ENCODE data around the gene ASTN1.
A peak's percentile ranks its signal among the peaks of the same experiment; 100 is the strongest.

ASTN1 gene

GRCh38 chr1:177190308-177190970, 25.9 kb upstream of the ASTN1 start:
- H3K9me3 ChIP-seq (ENCODE audit: control insufficient read depth, low read length): no peaks in the 10 kb centered on the region
- no peak overlapping the region for H3K18ac ChIP-seq (ENCODE audit: low read depth in 1 of 2, low read length in 2 of 2)
- no peak overlapping the region for H2BK12ac ChIP-seq (ENCODE audit: low read length in 2 of 2)
- H3K14ac ChIP-seq (ENCODE audit: low read length in 2 of 2): no peak overlapping the region
- DNase-seq: peak; percentile 33
- no peak overlapping the region for H4K91ac ChIP-seq (ENCODE audit: low read length)
- H3K4me1 ChIP-seq (ENCODE audit: control insufficient read depth, insufficient read depth, low read depth, low read length): no peaks in the 10 kb centered on the region
- peaks cover 1 to 4% of the 10 kb centered on the region in 2 experiments for H3K27me3 ChIP-seq (ENCODE audit: control insufficient read depth in 1 of 2, insufficient read depth in 1 of 2, low read length in 2 of 2)
- H3K36me3 ChIP-seq (ENCODE audit: control insufficient read depth in 1 of 2, insufficient read depth in 2 of 2, low read depth in 1 of 2, low read length in 2 of 2): no peaks in the 10 kb centered on the region
- no peak overlapping the region for H2BK15ac ChIP-seq (ENCODE audit: low read depth, poor library complexity, severe bottlenecking)
- no peak overlapping the region for H2BK120ac ChIP-seq (ENCODE audit: low read depth, low read length)
- H3K23ac ChIP-seq (ENCODE audit: low read length in 2 of 2): no peak overlapping the region
- H3K4me2 ChIP-seq (ENCODE audit: low read length, poor library complexity, severe bottlenecking): no peak overlapping the region
- no peak overlapping the region for H3K4ac ChIP-seq (ENCODE audit: low read depth in 1 of 2, low read length in 2 of 2)
- H3K4me3 ChIP-seq (ENCODE audit: insufficient read depth in 1 of 2, low read depth in 1 of 2, low read length in 2 of 2): peak overlapping the region in 1 of 2 experiments; percentile 43
- no peaks in the 10 kb centered on the region for H3K79me1 ChIP-seq (replicated peaks; ENCODE audit: low read length, poor library complexity, severe bottlenecking)
- no peak overlapping the region for H2AFZ ChIP-seq (ENCODE audit: low read depth, low read length)
- WGBS: 70% methylated on average over 2 of the region's 3 CpGs
- no peak overlapping the region for H2BK5ac ChIP-seq (ENCODE audit: low read depth, low read length, poor library complexity, severe bottlenecking)
- H2AK5ac ChIP-seq (ENCODE audit: low read length, severe bottlenecking): no peak overlapping the region
- no peak overlapping the region for H4K8ac ChIP-seq (ENCODE audit: low read length)
- no peak overlapping the region for H3K9ac ChIP-seq (ENCODE audit: low read length)
- no peak overlapping the region for H3K27ac ChIP-seq (ENCODE audit: low read length, poor library complexity, severe bottlenecking)

- Histone ChIP-seq H3K18ac (ENCODE audit: low read depth in 1 of 2, low read length in 2 of 2) (no peak overlapping the region), H3K36me3 (ENCODE audit: control insufficient read depth in 1 of 2, insufficient read depth in 2 of 2, low read depth in 1 of 2, low read length in 2 of 2) (no peaks in the 10 kb centered on the region), H3K9ac (ENCODE audit: low read length) (no peak overlapping the region), H3K27me3 (ENCODE audit: control insufficient read depth in 1 of 2, insufficient read depth in 1 of 2, low read length in 2 of 2) (peaks cover 6 to 7% of the 10 kb centered on the region in 2 experiments), H3K4ac (ENCODE audit: low read depth in 1 of 2, low read length in 2 of 2) (no peak overlapping the region), H2AK5ac (ENCODE audit: low read length, severe bottlenecking) (no peak overlapping the region), H3K27ac (ENCODE audit: low read length, poor library complexity, severe bottlenecking) (no peak overlapping the region), H2BK15ac (ENCODE audit: low read depth, poor library complexity, severe bottlenecking) (no peak overlapping the region), H3K4me1 (ENCODE audit: control insufficient read depth, insufficient read depth, low read depth, low read length) (peaks cover 2% of the 10 kb centered on the region), H3K9me3 (ENCODE audit: control insufficient read depth, low read length) (no peaks in the 10 kb centered on the region), H3K14ac (ENCODE audit: low read length in 2 of 2) (no peak overlapping the region), H3K79me1 (replicated peaks; ENCODE audit: low read length, poor library complexity, severe bottlenecking) (no peaks in the 10 kb centered on the region), H2BK120ac (ENCODE audit: low read depth, low read length) (no peak overlapping the region), H3K23ac (ENCODE audit: low read length in 2 of 2) (no peak overlapping the region), H4K8ac (ENCODE audit: low read length) (no peak overlapping the region), H2AFZ (ENCODE audit: low read depth, low read length) (no peak overlapping the region), H3K4me3 (ENCODE audit: insufficient read depth in 1 of 2, low read depth in 1 of 2, low read length in 2 of 2) (no peak overlapping the region), H4K91ac (ENCODE audit: low read length) (no peak overlapping the region), H3K4me2 (ENCODE audit: low read length, poor library complexity, severe bottlenecking) (no peak overlapping the region), H2BK5ac (ENCODE audit: low read depth, low read length, poor library complexity, severe bottlenecking) (no peak overlapping the region), H2BK12ac (ENCODE audit: low read length in 2 of 2) (no peak overlapping the region)
- no peak for DNase-seq
- 100% methylated on average over 2 of the region's 2 CpGs for WGBS
Measured at GRCh38 chr1:177186639-177187038, 22.1 kb upstream of the ASTN1 start.

- no peak overlapping the region for H2BK12ac ChIP-seq (ENCODE audit: low read length in 2 of 2)
Measured at GRCh38 chr1:177185209-177185608, 20.7 kb upstream of the ASTN1 start.

GRCh38 chr1:177183836-177184235, 19.3 kb upstream of the ASTN1 start:
- H2BK15ac ChIP-seq (ENCODE audit: low read depth, poor library complexity, severe bottlenecking): no peak overlapping the region
- peaks cover 18 to 34% of the 10 kb centered on the region in 2 experiments for H3K27me3 ChIP-seq (ENCODE audit: control insufficient read depth in 1 of 2, insufficient read depth in 1 of 2, low read length in 2 of 2)
- no peak overlapping the region for H3K4me3 ChIP-seq (ENCODE audit: insufficient read depth in 1 of 2, low read depth in 1 of 2, low read length in 2 of 2)
- no peak overlapping the region for H2AFZ ChIP-seq (ENCODE audit: low read depth, low read length)
- no peak overlapping the region for H4K91ac ChIP-seq (ENCODE audit: low read length)
- peaks cover 6% of the 10 kb centered on the region for H3K4me1 ChIP-seq (ENCODE audit: control insufficient read depth, insufficient read depth, low read depth, low read length)
- no peaks in the 10 kb centered on the region for H3K36me3 ChIP-seq (ENCODE audit: control insufficient read depth in 1 of 2, insufficient read depth in 2 of 2, low read depth in 1 of 2, low read length in 2 of 2)
- H3K18ac ChIP-seq (ENCODE audit: low read depth in 1 of 2, low read length in 2 of 2): no peak overlapping the region
- no peak overlapping the region for H3K14ac ChIP-seq (ENCODE audit: low read length in 2 of 2)
- no peak overlapping the region for H2AK5ac ChIP-seq (ENCODE audit: low read length, severe bottlenecking)
- H2BK12ac ChIP-seq (ENCODE audit: low read length in 2 of 2): no peak overlapping the region
- no peaks in the 10 kb centered on the region for H3K9me3 ChIP-seq (ENCODE audit: control insufficient read depth, low read length)
- H3K4ac ChIP-seq (ENCODE audit: low read depth in 1 of 2, low read length in 2 of 2): no peak overlapping the region
- H4K8ac ChIP-seq (ENCODE audit: low read length): no peak overlapping the region
- no peak for DNase-seq
- WGBS: no CpG with 5 or more reads among the region's 2 CpGs
- H2BK120ac ChIP-seq (ENCODE audit: low read depth, low read length): no peak overlapping the region
- H3K79me1 ChIP-seq (replicated peaks; ENCODE audit: low read length, poor library complexity, severe bottlenecking): no peaks in the 10 kb centered on the region
- no peak overlapping the region for H3K27ac ChIP-seq (ENCODE audit: low read length, poor library complexity, severe bottlenecking)
- H3K4me2 ChIP-seq (ENCODE audit: low read length, poor library complexity, severe bottlenecking): no peak overlapping the region
- no peak overlapping the region for H3K23ac ChIP-seq (ENCODE audit: low read length in 2 of 2)
- no peak overlapping the region for H2BK5ac ChIP-seq (ENCODE audit: low read depth, low read length, poor library complexity, severe bottlenecking)
- no peak overlapping the region for H3K9ac ChIP-seq (ENCODE audit: low read length)

More at GRCh38 chr1:177185209-177185608, 20.7 kb upstream of the ASTN1 start:
- H3K4me2 ChIP-seq (ENCODE audit: low read length, poor library complexity, severe bottlenecking): no peak overlapping the region
- no peak overlapping the region for H3K23ac ChIP-seq (ENCODE audit: low read length in 2 of 2)
- no peak overlapping the region for H3K27ac ChIP-seq (ENCODE audit: low read length, poor library complexity, severe bottlenecking)
- H3K79me1 ChIP-seq (replicated peaks; ENCODE audit: low read length, poor library complexity, severe bottlenecking): no peaks in the 10 kb centered on the region
- DNase-seq: no peak
- no peaks in the 10 kb centered on the region for H3K36me3 ChIP-seq (ENCODE audit: control insufficient read depth in 1 of 2, insufficient read depth in 2 of 2, low read depth in 1 of 2, low read length in 2 of 2)
- H2AK5ac ChIP-seq (ENCODE audit: low read length, severe bottlenecking): no peak overlapping the region
- H3K18ac ChIP-seq (ENCODE audit: low read depth in 1 of 2, low read length in 2 of 2): no peak overlapping the region
- H2AFZ ChIP-seq (ENCODE audit: low read depth, low read length): no peak overlapping the region
- H2BK15ac ChIP-seq (ENCODE audit: low read depth, poor library complexity, severe bottlenecking): no peak overlapping the region
- H4K8ac ChIP-seq (ENCODE audit: low read length): no peak overlapping the region
- WGBS: no CpG with 5 or more reads among the region's 5 CpGs
- no peak overlapping the region for H3K4ac ChIP-seq (ENCODE audit: low read depth in 1 of 2, low read length in 2 of 2)
- no peak overlapping the region for H3K14ac ChIP-seq (ENCODE audit: low read length in 2 of 2)
- H3K9ac ChIP-seq (ENCODE audit: low read length): no peak overlapping the region
- no peak overlapping the region for H3K4me3 ChIP-seq (ENCODE audit: insufficient read depth in 1 of 2, low read depth in 1 of 2, low read length in 2 of 2)
- H3K27me3 ChIP-seq (ENCODE audit: control insufficient read depth in 1 of 2, insufficient read depth in 1 of 2, low read length in 2 of 2): peaks cover 13 to 21% of the 10 kb centered on the region in 2 experiments
- H3K4me1 ChIP-seq (ENCODE audit: control insufficient read depth, insufficient read depth, low read depth, low read length): peaks cover 6% of the 10 kb centered on the region
- H3K9me3 ChIP-seq (ENCODE audit: control insufficient read depth, low read length): no peaks in the 10 kb centered on the region
- no peak overlapping the region for H2BK120ac ChIP-seq (ENCODE audit: low read depth, low read length)
- H4K91ac ChIP-seq (ENCODE audit: low read length): no peak overlapping the region
- no peak overlapping the region for H2BK5ac ChIP-seq (ENCODE audit: low read depth, low read length, poor library complexity, severe bottlenecking)

Data from mesenchymal stem cell (in vitro differentiated cells and primary cell).